HG03457 (cell line): Measurements from ENCODE around the gene FOXI3.

Experiments used
- ATAC-seq: cut with Tn5 transposase; IDR thresholded peaks from one replicate; pipeline ENCODE4 v1.9.1; 2021; ENCODE audit warnings: moderate number of reproducible peaks; ENCODE audit not compliant: unreplicated experiment

Gene FOXI3

GRCh38 chr2:88452565-88452905 is at the start of gene FOXI3:
Gene FOXI3, minus strand, starts transcription at chr2:88452693. Its CDS starts 158 bp downstream, at chr2:88452535.
- ATAC-seq: no peak

- no peak for ATAC-seq
Measured at GRCh38 chr2:88500691-88501090, 48.2 kb upstream of the FOXI3 start.

- no peak for ATAC-seq
Measured at GRCh38 chr2:88499204-88499603, 46.7 kb upstream of the FOXI3 start.

GRCh38 chr2:88493481-88493880 is 41.0 kb upstream of the FOXI3 start:
- ATAC-seq: no peak

GRCh38 chr2:88492002-88492401 is 39.5 kb upstream of the FOXI3 start:
- ATAC-seq: no peak

GRCh38 chr2:88489181-88489580 is 36.7 kb upstream of the FOXI3 start:
- no peak for ATAC-seq

- no peak for ATAC-seq
Measured at GRCh38 chr2:88483200-88483599, 30.7 kb upstream of the FOXI3 start.

- ATAC-seq: no peak
Measured at GRCh38 chr2:88481691-88482336, 29.3 kb upstream of the FOXI3 start.

GRCh38 chr2:88472811-88473210 is 20.3 kb upstream of the FOXI3 start:
- no peak for ATAC-seq

DNA sequence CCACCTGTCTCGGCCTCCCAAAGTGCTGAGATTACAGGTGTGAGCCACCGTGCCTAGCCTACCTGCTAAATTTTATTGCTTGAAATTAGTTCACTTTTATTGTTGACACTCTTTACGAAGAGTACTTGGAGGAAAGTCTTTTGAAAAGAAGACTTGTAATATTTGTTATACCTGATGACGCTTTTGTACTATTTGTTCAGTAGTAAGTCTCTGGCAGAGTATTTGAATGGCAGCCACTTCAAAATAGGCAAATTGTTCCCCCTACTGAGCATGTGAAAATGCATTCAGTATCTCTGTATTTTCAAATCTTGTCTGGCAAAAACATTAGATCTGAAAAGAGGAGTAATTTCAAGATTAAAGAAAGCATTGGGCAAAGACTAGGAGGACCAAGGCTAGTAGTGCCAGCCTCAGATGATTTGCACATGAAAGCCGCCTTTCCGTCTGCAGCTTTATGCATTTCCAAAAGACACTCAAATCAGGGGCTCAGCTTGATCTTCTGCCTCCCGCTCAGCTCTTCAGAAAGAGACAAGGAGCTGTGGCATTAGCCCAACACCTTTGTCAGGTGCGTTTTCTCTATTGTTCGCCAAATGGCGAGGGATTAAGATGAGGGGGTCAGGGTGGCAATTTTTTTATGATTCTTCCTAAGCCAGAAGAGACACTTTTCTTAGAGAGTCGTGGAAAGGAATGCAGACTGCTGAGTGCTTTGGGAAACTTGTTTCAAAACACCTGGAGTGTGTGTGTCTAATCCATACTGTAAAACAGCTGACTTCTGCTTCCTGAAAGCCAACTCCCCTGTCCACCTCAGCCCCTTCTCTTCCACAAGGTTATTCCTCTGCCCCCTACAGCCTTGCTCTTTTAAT is 18.8 kb upstream of the FOXI3 start:
- no peak for ATAC-seq

- no peak for ATAC-seq
Measured at GRCh38 chr2:88469202-88470114, 17.0 kb upstream of the FOXI3 start.

- ATAC-seq: no peak
Measured at GRCh38 chr2:88464153-88464552, 11.7 kb upstream of the FOXI3 start.

DNA sequence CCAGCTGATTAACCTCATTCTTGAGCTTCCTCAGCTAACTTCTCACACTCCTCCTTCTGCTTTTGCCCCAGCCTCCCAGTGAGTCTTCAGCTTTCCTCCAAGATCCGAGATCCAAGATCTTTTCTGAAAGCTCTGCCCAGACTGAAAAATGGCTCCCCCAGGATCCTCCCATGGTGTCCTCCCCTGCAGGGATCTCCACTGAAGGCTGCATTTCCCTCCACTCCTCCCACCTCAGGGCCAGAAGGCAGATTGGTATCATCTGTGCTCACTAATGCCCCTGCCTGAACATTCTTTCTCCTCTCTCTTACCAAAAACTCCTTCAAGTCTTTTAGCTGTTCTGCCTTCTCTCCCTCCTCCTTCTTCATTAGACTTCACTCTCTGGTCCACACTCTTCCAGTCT is 6.1 kb upstream of the FOXI3 start:
- no peak for ATAC-seq

DNA sequence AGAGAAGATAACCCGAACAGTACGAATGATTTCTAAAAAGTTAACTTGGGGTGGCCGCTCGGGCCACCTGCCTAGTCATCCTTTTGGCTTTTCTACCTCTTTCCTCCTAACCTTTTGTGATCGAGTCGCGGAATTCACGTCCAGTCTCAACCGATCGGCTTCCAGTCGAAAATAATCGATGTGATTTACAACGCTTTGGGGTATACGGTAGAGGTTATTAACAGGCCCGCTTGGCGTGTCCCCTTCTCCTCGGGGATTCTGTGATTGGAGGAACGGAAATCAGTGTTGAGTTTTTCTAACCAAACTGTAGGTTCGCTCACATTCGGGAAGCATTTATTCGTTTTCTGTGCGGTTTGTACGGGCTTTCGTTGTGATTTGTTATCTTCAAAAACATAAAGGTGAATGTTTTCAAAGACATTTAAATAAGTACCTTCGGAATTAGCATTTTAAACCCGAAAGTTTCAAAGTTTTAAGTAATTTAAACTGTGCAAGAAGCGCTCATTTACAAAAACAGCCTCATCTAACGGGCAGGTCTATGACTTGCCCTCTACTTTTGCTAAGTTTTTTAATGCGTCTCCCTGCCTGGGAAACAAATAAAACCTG is 588 bp upstream of the FOXI3 start:
- no peak for ATAC-seq

- ATAC-seq: no peak
Measured at GRCh38 chr2:88451811-88452564, 505 bp downstream of the FOXI3 start.

DNA sequence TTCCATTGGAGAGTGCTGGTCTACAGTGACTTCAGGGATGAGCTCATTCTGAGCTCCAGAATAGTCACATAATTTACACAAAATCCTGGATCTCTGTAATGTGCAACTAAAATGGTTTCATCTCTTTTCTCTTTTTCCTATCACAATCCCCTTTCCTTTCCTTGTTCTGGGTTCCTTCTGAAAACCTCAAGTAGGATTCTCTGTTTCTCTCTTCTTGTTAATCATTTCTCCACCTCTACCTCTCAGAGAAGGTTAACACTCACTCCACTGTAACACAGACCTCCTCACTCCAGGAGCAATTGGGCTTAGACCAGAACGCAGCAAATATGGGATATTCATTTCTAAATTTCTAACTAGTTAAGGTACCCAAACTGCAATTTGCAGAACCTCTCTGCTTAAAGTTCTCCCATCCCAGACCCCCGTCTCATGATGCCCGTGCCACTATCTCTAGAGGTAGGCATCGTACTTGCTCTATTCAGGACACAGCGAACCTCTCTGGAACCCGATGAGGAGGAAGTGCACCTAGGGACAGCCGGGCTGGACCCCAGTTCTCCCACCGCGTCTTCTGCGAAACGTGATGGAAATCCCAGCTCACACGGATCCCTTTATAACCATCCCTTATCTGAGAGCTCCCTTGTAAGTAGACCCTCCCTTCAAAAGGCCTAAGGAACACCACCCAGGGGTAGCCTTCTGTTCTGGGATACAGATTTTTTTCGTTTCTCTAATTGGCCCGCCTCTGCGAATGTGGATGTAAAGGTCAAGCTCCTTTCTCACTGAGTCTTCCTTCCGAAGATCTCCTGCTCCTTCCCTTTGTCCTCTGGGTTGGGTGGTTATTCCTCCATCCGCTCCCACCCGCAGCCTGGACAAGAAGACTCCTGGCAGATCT is 1.3 kb downstream of the FOXI3 start:
- ATAC-seq: no peak

GRCh38 chr2:88450186-88450585 is 2.3 kb downstream of the FOXI3 start:
- ATAC-seq: no peak

GRCh38 chr2:88448248-88448647 is 4.2 kb downstream of the FOXI3 start:
- no peak for ATAC-seq

- no peak for ATAC-seq
Measured at GRCh38 chr2:88443353-88443938, 9.0 kb downstream of the FOXI3 start.
